ENCODE measurements around the gene COL16A1.

COL16A1 gene

GRCh38 chr1:31637915-31638673, 65.7 kb downstream of the COL16A1 start:
- no peak for TF ChIP-seq CTCF (IDR thresholded peaks at IDR 0.05; ENCODE audit: extremely low read depth, insufficient read depth, missing control alignments)
- DNase-seq (ENCODE audit: low spot score): no peak
- in situ Hi-C loops (cut with MboI; ENCODE audit: low pct_unique_long_range_greater_than_20kb, low sequenced_read_pairs, unreplicated experiment): no loop called here

GRCh38 chr1:31633117-31633516, 70.7 kb downstream of the COL16A1 start:
- DNase-seq (ENCODE audit: low spot score): no peak
- peak; percentile 51 for TF ChIP-seq CTCF (IDR thresholded peaks at IDR 0.05; ENCODE audit: extremely low read depth, insufficient read depth, missing control alignments)
- in situ Hi-C loops (cut with MboI; ENCODE audit: low pct_unique_long_range_greater_than_20kb, low sequenced_read_pairs, unreplicated experiment): no loop called here

- TF ChIP-seq CTCF (IDR thresholded peaks at IDR 0.05; ENCODE audit: extremely low read depth, insufficient read depth, missing control alignments): no peak
- DNase-seq (ENCODE audit: low spot score): no peak
- in situ Hi-C loops (cut with MboI; ENCODE audit: low pct_unique_long_range_greater_than_20kb, low sequenced_read_pairs, unreplicated experiment): no loop called here
Measured at GRCh38 chr1:31632649-31633048, 71.2 kb downstream of the COL16A1 start.

GRCh38 chr1:31628931-31629556, 74.8 kb downstream of the COL16A1 start:
- in situ Hi-C loops (cut with MboI; ENCODE audit: low pct_unique_long_range_greater_than_20kb, low sequenced_read_pairs, unreplicated experiment): no loop called here
- TF ChIP-seq CTCF (IDR thresholded peaks at IDR 0.05; ENCODE audit: extremely low read depth, insufficient read depth, missing control alignments): no peak
- no peak for DNase-seq (ENCODE audit: low spot score)

- TF ChIP-seq CTCF (IDR thresholded peaks at IDR 0.05; ENCODE audit: extremely low read depth, insufficient read depth, missing control alignments): no peak
- in situ Hi-C loops (cut with MboI; ENCODE audit: low pct_unique_long_range_greater_than_20kb, low sequenced_read_pairs, unreplicated experiment): no loop called here
- DNase-seq (ENCODE audit: low spot score): no peak
Measured at GRCh38 chr1:31627930-31628559, 75.8 kb downstream of the COL16A1 start.

GRCh38 chr1:31627301-31627929, 76.4 kb downstream of the COL16A1 start:
- TF ChIP-seq CTCF (IDR thresholded peaks at IDR 0.05; ENCODE audit: extremely low read depth, insufficient read depth, missing control alignments): no peak
- no peak for DNase-seq (ENCODE audit: low spot score)
- in situ Hi-C loops (cut with MboI; ENCODE audit: low pct_unique_long_range_greater_than_20kb, low sequenced_read_pairs, unreplicated experiment): no loop called here

All from GM13977 (cell line).